Lung (tissue), 12 donors: ENCODE results near the gene DHCR24. TPM values are rescaled to one million over a fixed set of nuclear protein-coding genes. Genes with fewer than 3 reads are reported as not detected.

ENCODE experiments used
- ATAC-seq: fragments of 200-7000 bp; cut with Tn5 transposase; one replicate; pipeline ENCODE4 v1.9.1; 2020; ENCODE audit warnings: moderate number of reproducible peaks; ENCODE audit not compliant: insufficient read depth, low FRiP score
- DNase-seq, 3 donors: peaks; one replicate each; pipeline ENCODE4 v3.0.0-alpha.2; 2013 to 2017
- H3K27ac ChIP-seq, 2 donors: one replicate each; pipeline ENCODE4 v1.5.1; 2013; ENCODE audit warnings: mild to moderate bottlenecking in 2 of 2, moderate library complexity in 2 of 2, control low read depth in 1 of 2, inconsistent platforms in 1 of 2, low read depth in 1 of 2, low read length in 1 of 2
- H3K27me3 ChIP-seq, 3 donors: one replicate each; pipeline ENCODE4 v1.5.1; 2013; ENCODE audit warnings: low read length in 2 of 3; ENCODE audit not compliant: control insufficient read depth in 3 of 3, insufficient read depth in 3 of 3
- H3K36me3 ChIP-seq, 4 donors: one replicate each; pipeline ENCODE4 v1.5.1; 2013; ENCODE audit warnings: low read length in 4 of 4, mild to moderate bottlenecking in 1 of 4, moderate library complexity in 1 of 4; ENCODE audit not compliant: control insufficient read depth in 4 of 4, insufficient read depth in 4 of 4
- H3K4me1 ChIP-seq, 5 donors: one replicate each; pipeline ENCODE4 v1.5.1; 2013; ENCODE audit warnings: low read length in 5 of 5, mild to moderate bottlenecking in 2 of 5, moderate library complexity in 1 of 5; ENCODE audit not compliant: control insufficient read depth in 5 of 5, insufficient read depth in 5 of 5
- H3K4me3 ChIP-seq: one replicate; pipeline ENCODE4 v1.5.1; 2013; ENCODE audit warnings: mild to moderate bottlenecking, control low read depth, moderate library complexity
- H3K9ac ChIP-seq, 2 donors: one replicate each; pipeline ENCODE4 v1.5.1; 2013; ENCODE audit warnings: low read length in 2 of 2, control low read depth in 1 of 2; ENCODE audit not compliant: insufficient read depth in 1 of 2
- H3K9me3 ChIP-seq, 4 donors: one replicate each; pipeline ENCODE4 v1.5.1; 2013; ENCODE audit warnings: low read length in 3 of 4, mild to moderate bottlenecking in 1 of 4, moderate library complexity in 1 of 4; ENCODE audit not compliant: control insufficient read depth in 4 of 4, insufficient read depth in 3 of 4
- CTCF ChIP-seq: IDR thresholded peaks from 2 replicates; pipeline ENCODE4 v1.5.1; 2012; ENCODE audit warnings: mild to moderate bottlenecking; ENCODE audit errors: control extremely low read depth, extremely low read depth
- WGBS, 2 donors: extraction: QIAGEN DNeasy Blood & Tissue Kit; methylation state at CpG; one replicate each; pipeline ENCODE4 v1.1.7; 2013; 5-methylcytosine and 5-hydroxymethylcytosine counted together
- polyA plus RNA-seq, 2 donors: library from polyadenylated mRNA; stranded (reverse); fragments of 200-250 nt; gene quantifications; one replicate each; pipeline ENCODE4 v1.2.1, GENCODE V29; 2013
- total RNA-seq, 2 donors: library from RNA; depleted of rRNA in 1 of 2; stranded (reverse); fragments of >200 nt in 1 of 2; gene quantifications; one replicate each; pipeline ENCODE4 v1.2.1, GENCODE V29; 2014 to 2021
- donor health status: control.
- donor health status: control.
- donor health status: Bipolar disorder and iron deficiency.
- donor health status: healthy.
- donor health status: DM: yes; HTN: yes; CAD: no.

The DHCR24 gene
- total and polyA plus RNA-seq, 4 donors = 269 to 735 (median 436) TPM

DNA sequence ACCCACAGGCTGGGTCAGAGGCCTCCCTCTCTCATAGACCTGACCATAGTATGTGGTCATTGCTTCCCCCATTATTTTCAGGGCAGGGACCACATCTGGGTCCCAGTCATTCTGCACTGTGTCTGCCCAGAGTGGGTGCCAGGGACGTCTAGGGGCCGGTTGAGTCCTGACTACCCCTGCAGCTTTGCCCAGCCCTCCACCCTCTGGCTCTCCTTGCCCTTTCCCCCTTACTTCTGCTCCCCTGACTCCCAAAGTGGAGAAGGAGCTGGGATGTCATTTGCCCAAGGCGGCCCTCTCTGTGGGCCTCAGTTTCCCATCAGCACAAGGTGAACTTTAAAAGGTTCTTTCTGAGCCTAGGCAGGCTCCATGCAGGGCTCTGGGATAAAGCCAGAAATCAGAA is 81.5 kb downstream of the DHCR24 start:
- Histone ChIP-seq H3K9ac (no peak overlapping the region), H3K9me3 (no peaks in the 10 kb centered on the region), H3K4me3 (no peak overlapping the region), H3K36me3 (no peaks in the 10 kb centered on the region), H3K27ac (no peak overlapping the region), H3K27me3 (peaks cover 3 to 12% (median 6%) of the 10 kb centered on the region in 3 donors), H3K4me1 (peaks cover 0 to 15% (median 0%) of the 10 kb centered on the region in 5 donors)
- WGBS, 2 donors = 93 to 94% methylated on average over 3 of the region's 3 CpGs
- no peak for TF ChIP-seq CTCF
- ATAC-seq (no peak), DNase-seq (no peak)

DNA sequence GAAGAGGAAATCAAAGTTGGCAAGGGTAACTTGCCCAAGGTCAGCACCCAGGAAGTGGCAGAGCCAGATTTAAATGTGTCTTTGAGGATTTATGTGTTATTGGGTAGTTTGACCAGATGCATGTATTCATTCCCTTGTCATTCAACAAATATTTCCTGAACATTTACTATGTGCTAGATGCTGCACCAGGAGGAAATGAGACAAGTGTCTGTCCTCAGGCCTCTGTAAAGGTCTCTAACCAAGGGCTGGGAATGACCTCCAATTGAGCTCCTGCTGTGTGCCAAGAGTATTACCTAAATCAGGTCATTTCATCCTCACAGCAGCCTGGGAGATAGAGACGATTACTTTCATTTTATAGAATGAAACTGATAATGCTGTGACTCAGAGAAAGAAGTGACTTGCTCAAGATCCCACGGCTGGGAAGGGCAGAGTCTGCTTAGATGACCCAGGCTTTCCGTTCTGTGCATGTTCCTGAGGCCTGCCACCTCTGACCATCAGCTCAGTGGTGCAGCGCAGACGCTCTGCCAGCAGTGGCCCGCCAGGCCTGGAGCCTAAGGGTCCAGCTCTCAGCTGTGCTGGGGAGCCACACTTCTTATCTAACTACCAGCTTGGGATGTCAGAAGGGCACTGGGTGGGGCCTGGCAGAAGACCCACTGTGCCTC is 82.4 kb downstream of the DHCR24 start:
- no peaks in the 10 kb centered on the region for H3K36me3 ChIP-seq
- H3K27ac ChIP-seq = no peak overlapping the region
- DNase-seq = no peak
- peaks cover 3 to 12% (median 6%) of the 10 kb centered on the region in 3 donors for H3K27me3 ChIP-seq
- no peak overlapping the region for H3K9ac ChIP-seq
- ATAC-seq = no peak
- H3K9me3 ChIP-seq = no peaks in the 10 kb centered on the region
- peaks cover 0 to 14% (median 0%) of the 10 kb centered on the region in 5 donors for H3K4me1 ChIP-seq
- no peak for TF ChIP-seq CTCF
- H3K4me3 ChIP-seq = no peak overlapping the region
- WGBS, 2 donors = 82 to 89% methylated on average over 6 of the region's 6 CpGs

DNA sequence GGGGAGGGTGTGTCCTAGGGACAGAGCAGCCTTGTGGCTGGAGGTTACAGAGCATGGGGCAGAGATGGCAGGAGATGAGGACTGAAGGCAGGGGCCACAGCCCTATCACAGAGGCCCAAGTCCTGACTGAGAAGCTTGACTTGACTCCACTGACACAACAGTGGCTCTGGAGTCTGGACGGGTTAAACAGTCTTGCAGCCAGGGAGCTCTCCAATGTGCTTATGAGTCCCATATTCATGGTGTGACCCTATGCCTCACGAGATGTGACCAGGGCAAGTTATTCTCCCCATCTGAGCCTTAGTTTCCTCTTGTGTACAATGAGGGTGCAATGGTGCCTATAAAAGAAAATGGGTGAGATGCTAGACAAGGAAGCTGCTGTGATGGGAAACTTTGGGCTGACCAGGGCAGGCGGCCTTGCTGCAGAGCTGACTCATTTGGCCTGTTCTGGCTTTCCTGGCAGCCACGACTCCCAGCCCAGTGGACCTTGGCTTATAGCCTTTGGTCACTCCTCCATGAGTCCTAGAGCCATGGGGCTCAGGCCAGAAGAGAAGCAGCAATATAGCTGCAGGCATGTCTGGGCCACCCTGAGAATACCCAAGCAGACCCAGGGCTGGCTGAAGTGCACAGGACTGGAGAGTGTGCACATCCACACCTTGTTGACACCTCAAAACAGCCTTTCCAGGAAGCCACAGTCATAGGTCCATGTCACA is 83.1 kb downstream of the DHCR24 start:
- TF ChIP-seq CTCF = no peak
- Histone ChIP-seq H3K9me3 (no peaks in the 10 kb centered on the region), H3K27me3 (peaks cover 3 to 12% (median 6%) of the 10 kb centered on the region in 3 donors), H3K4me3 (no peak overlapping the region), H3K36me3 (no peaks in the 10 kb centered on the region), H3K4me1 (peaks cover 0 to 14% (median 0%) of the 10 kb centered on the region in 5 donors), H3K27ac (no peak overlapping the region), H3K9ac (no peak overlapping the region)
- ATAC-seq (no peak), DNase-seq (no peak)
- 72 to 81% methylated on average over 4 of the region's 4 CpGs for WGBS, 2 donors
